ENCODE data around the gene OPCML. TPM values are rescaled to one million over a fixed set of nuclear protein-coding genes. Genes with fewer than 3 reads are reported as not detected.

Gene OPCML
- total RNA-seq, 1 donor from 2014 or later, result 4.6 TPM

- peaks cover 3% of the 10 kb centered on the region for H3K4me1 Mint-ChIP-seq (ENCODE audit: unreplicated experiment)
- H3K27me3 Mint-ChIP-seq, result peaks cover 6% of the 10 kb centered on the region
- no peak for TF ChIP-seq CTCF (conservative IDR thresholded peaks at IDR 0.05)
- no peak overlapping the region for H3K27ac Mint-ChIP-seq
- H3K4me3 Mint-ChIP-seq, result no peak overlapping the region
- no peaks in the 10 kb centered on the region for H3K9me3 Mint-ChIP-seq
- H3K36me3 Mint-ChIP-seq, result no peaks in the 10 kb centered on the region
- DNase-seq (ENCODE audit: extremely low spot score, unreplicated experiment), result no peak
Observed at GRCh38 chr11:132587716-132588115, 944.6 kb downstream of the OPCML start.

GRCh38 chr11:132586801-132587200 is 945.5 kb downstream of the OPCML start:
- Mint-ChIP-seq H3K9me3 (no peaks in the 10 kb centered on the region), H3K4me1 (ENCODE audit: unreplicated experiment) (peaks cover 3% of the 10 kb centered on the region), H3K27me3 (peaks cover 3% of the 10 kb centered on the region)

GRCh38 chr11:132579634-132580327 is 952.5 kb downstream of the OPCML start:
- Mint-ChIP-seq H3K36me3 (no peaks in the 10 kb centered on the region), H3K27ac (no peak overlapping the region), H3K27me3 (no peaks in the 10 kb centered on the region), H3K4me1 (ENCODE audit: unreplicated experiment) (no peaks in the 10 kb centered on the region), H3K4me3 (no peak overlapping the region), H3K9me3 (peaks cover 6% of the 10 kb centered on the region)
- DNase-seq (ENCODE audit: extremely low spot score, unreplicated experiment), result no peak
- TF ChIP-seq CTCF (conservative IDR thresholded peaks at IDR 0.05), result no peak

More at GRCh38 chr11:132586801-132587200, 945.5 kb downstream of the OPCML start:
- Mint-ChIP-seq H3K36me3 (no peaks in the 10 kb centered on the region), H3K4me3 (no peak overlapping the region), H3K27ac (no peak overlapping the region)
- TF ChIP-seq CTCF (conservative IDR thresholded peaks at IDR 0.05), result no peak
- DNase-seq (ENCODE audit: extremely low spot score, unreplicated experiment), result no peak

- no peak for TF ChIP-seq CTCF (conservative IDR thresholded peaks at IDR 0.05)
- Mint-ChIP-seq H3K27me3 (no peaks in the 10 kb centered on the region), H3K9me3 (peaks cover 6% of the 10 kb centered on the region), H3K27ac (no peak overlapping the region), H3K36me3 (no peaks in the 10 kb centered on the region), H3K4me3 (no peak overlapping the region), H3K4me1 (ENCODE audit: unreplicated experiment) (no peaks in the 10 kb centered on the region)
- no peak for DNase-seq (ENCODE audit: extremely low spot score, unreplicated experiment)
Observed at GRCh38 chr11:132579136-132579535, 953.2 kb downstream of the OPCML start.

- Mint-ChIP-seq H3K27me3 (no peaks in the 10 kb centered on the region), H3K4me1 (ENCODE audit: unreplicated experiment) (no peaks in the 10 kb centered on the region), H3K27ac (no peak overlapping the region), H3K36me3 (no peaks in the 10 kb centered on the region), H3K4me3 (no peak overlapping the region), H3K9me3 (peaks cover 6% of the 10 kb centered on the region)
- DNase-seq (ENCODE audit: extremely low spot score, unreplicated experiment), result no peak
- TF ChIP-seq CTCF (conservative IDR thresholded peaks at IDR 0.05), result no peak
Observed at GRCh38 chr11:132578580-132578979, 953.7 kb downstream of the OPCML start.

Data from type B pancreatic cell (in vitro differentiated cells).